Measurements from ENCODE around the gene STX4. TPM values are rescaled to one million over a fixed set of nuclear protein-coding genes. Genes with fewer than 3 reads are reported as not detected.
"Not testable (repeated sequence)": the region's sequence is repeated elsewhere in the genome, so short reads cannot be mapped to it uniquely, and the experiment has no call there.

The STX4 gene
- total RNA-seq, 1 experiment from 2014 or later: 26.0 TPM

- no peak within 1 kb of the TSS for H3K27ac ChIP-seq (ENCODE audit: low read depth, low read length)
- ATAC-seq: no peak
- no TSS peak for BruUV-seq (replicated peaks)
- POLR2A ChIA-PET: no interaction called here
- no peaks in the 10 kb centered on the region for H3K9me3 ChIP-seq (ENCODE audit: control insufficient read depth in 1 of 2, insufficient read depth in 1 of 2, low read depth in 1 of 2, low read length in 2 of 2)
- H3K4me1 ChIP-seq (ENCODE audit: control insufficient read depth in 1 of 2, insufficient read depth in 2 of 2, low read length in 2 of 2): peaks cover 0 to 8% of the 10 kb centered on the region in 2 experiments; a peak in 2 of 4 replicates
- H2AFZ ChIP-seq (ENCODE audit: low read depth, low read length, poor library complexity, severe bottlenecking): no peak within 1 kb of the TSS
- no peaks in the 10 kb centered on the region for H3K36me3 ChIP-seq (ENCODE audit: control insufficient read depth in 1 of 2, insufficient read depth in 2 of 2, low read length in 2 of 2)
- no peak within 1 kb of the TSS for H3K4me2 ChIP-seq (ENCODE audit: low read length)
- H3K4me3 ChIP-seq (replicated peaks in 1 of 2; ENCODE audit: low read depth in 1 of 2, low read length in 2 of 2): no peak within 1 kb of the TSS
- no peaks in the 10 kb centered on the region for H3K79me2 ChIP-seq (ENCODE audit: insufficient read depth, low read length)
- TF ChIP-seq JUND (IDR thresholded peaks at IDR 0.05) (no peak), TCF7L2 (IDR thresholded peaks at IDR 0.05; ENCODE audit: borderline replicate concordance, extremely low read depth, insufficient read depth, insufficient read length) (no peak), CTCF (IDR thresholded peaks at IDR 0.05 in 2 of 3, conservative IDR thresholded peaks at IDR 0.05 in 1 of 3; ENCODE audit: borderline replicate concordance in 1 of 3, insufficient read depth in 1 of 3, low read depth in 2 of 3, low read length in 2 of 3) (no peak), SP1 (IDR thresholded peaks at IDR 0.05; ENCODE audit: low read depth) (no peak), EZH2phosphoT487 (IDR thresholded peaks at IDR 0.05; ENCODE audit: borderline replicate concordance) (no peak), ZNF274 (IDR thresholded peaks at IDR 0.05; ENCODE audit: low read depth, low read length) (no peak), SIN3A (IDR thresholded peaks at IDR 0.05; ENCODE audit: low read depth) (no peak), FOSL1 (IDR thresholded peaks at IDR 0.05; ENCODE audit: low read depth) (no peak)
- CTCF ChIA-PET: no interaction called here
- intact Hi-C loops (cut with micrococcal nuclease): no loop called here
- H3K27me3 ChIP-seq (ENCODE audit: insufficient read depth, low read length): peaks cover 7% of the 10 kb centered on the region; the same call in 1 of the 2 replicates
- RAD21 ChIA-PET (ENCODE audit: low non-redundant PET in 1 of 2, low total read pairs in 2 of 2, uncharacterized antibody in 2 of 2, unreplicated experiment in 2 of 2): no interaction called here
- no peak within 1 kb of the TSS for H3K9ac ChIP-seq (ENCODE audit: low read length)
- H4K20me1 ChIP-seq (ENCODE audit: insufficient read depth): no peaks in the 10 kb centered on the region
- no peak for DNase-seq (ENCODE audit: low read depth, low spot score)
- no peaks in the 10 kb centered on the region for H3K9me2 ChIP-seq (ENCODE audit: insufficient read depth)
Observed at GRCh38 chr16:31010585-31011325, 22.6 kb upstream of the STX4 start, which contains the start of gene STX1B. TSS of gene STX1B (minus strand) at chr16:31010638. CDS start at chr16:31010396, 242 bp downstream.

DNA sequence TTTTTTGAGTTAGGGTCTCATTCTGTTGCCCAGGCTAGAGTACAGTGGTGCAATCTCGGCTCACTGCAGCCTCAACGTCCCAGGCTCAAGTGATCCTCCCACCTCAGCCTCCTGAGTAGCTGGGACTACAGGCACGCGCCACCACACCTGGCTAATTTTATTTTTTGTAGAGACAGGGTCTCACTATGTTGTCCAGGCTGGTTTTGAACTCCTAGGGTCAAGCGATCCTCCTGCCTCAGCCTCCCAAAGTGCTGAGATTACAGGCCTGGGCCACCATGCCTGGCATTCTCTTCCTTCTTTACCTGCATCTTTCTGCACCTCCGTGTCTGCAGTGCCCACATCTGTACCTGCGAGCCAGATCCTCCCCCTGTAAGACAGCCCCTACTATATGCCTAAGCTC is 21.5 kb upstream of the STX4 start:
- H3K4me3 ChIP-seq (replicated peaks in 1 of 2; ENCODE audit: low read depth in 1 of 2, low read length in 2 of 2): not testable (repeated sequence)

DNA sequence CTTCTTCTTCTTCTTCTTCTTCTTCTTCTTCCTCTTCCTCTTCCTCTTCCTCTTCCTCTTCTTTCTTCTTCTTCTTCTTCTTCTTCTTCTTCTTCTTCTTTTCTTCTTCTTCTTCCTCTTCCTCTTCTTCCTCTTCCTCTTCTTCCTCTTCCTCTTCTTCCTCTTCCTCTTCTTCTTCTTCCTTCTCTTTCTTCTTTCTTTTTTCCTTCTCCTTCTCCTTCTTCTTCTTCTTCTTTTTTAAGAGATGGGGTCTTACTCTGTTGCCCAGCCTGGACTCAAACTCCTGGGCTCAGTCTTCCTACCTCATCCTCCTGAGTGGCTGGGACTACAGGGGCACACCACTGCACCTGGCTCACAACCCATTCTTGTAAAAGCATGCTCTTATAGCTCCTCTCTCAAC is 20.1 kb upstream of the STX4 start:
- CTCF ChIA-PET; RAD21 ChIA-PET (ENCODE audit: low non-redundant PET in 1 of 2, low total read pairs in 2 of 2, uncharacterized antibody in 2 of 2, unreplicated experiment in 2 of 2); H2AFZ ChIP-seq (ENCODE audit: low read depth, low read length, poor library complexity, severe bottlenecking); H3K27me3 ChIP-seq (ENCODE audit: insufficient read depth, low read length); H3K9me3 ChIP-seq (ENCODE audit: control insufficient read depth in 1 of 2, insufficient read depth in 1 of 2, low read depth in 1 of 2, low read length in 2 of 2); DNase-seq (ENCODE audit: low read depth, low spot score); H3K9me2 ChIP-seq (ENCODE audit: insufficient read depth); BruUV-seq (replicated peaks); H3K79me2 ChIP-seq (ENCODE audit: insufficient read depth, low read length); H3K4me2 ChIP-seq (ENCODE audit: low read length); H3K9ac ChIP-seq (ENCODE audit: low read length); ATAC-seq; POLR2A ChIA-PET; H4K20me1 ChIP-seq (ENCODE audit: insufficient read depth); H3K36me3 ChIP-seq (ENCODE audit: control insufficient read depth in 1 of 2, insufficient read depth in 2 of 2, low read length in 2 of 2); H3K27ac ChIP-seq (ENCODE audit: low read depth, low read length); H3K4me3 ChIP-seq (replicated peaks in 1 of 2; ENCODE audit: low read depth in 1 of 2, low read length in 2 of 2); intact Hi-C loops (cut with micrococcal nuclease); H3K4me1 ChIP-seq (ENCODE audit: control insufficient read depth in 1 of 2, insufficient read depth in 2 of 2, low read length in 2 of 2): not testable (repeated sequence)

More for the DNA sequence above, 21.5 kb upstream of the STX4 start:
- H3K9me2 ChIP-seq (ENCODE audit: insufficient read depth); H3K79me2 ChIP-seq (ENCODE audit: insufficient read depth, low read length); intact Hi-C loops (cut with micrococcal nuclease); H3K4me2 ChIP-seq (ENCODE audit: low read length); H3K36me3 ChIP-seq (ENCODE audit: control insufficient read depth in 1 of 2, insufficient read depth in 2 of 2, low read length in 2 of 2); H3K9ac ChIP-seq (ENCODE audit: low read length); H3K27ac ChIP-seq (ENCODE audit: low read depth, low read length); ATAC-seq; H3K4me1 ChIP-seq (ENCODE audit: control insufficient read depth in 1 of 2, insufficient read depth in 2 of 2, low read length in 2 of 2); H3K27me3 ChIP-seq (ENCODE audit: insufficient read depth, low read length); DNase-seq (ENCODE audit: low read depth, low spot score); BruUV-seq (replicated peaks); H4K20me1 ChIP-seq (ENCODE audit: insufficient read depth); H3K9me3 ChIP-seq (ENCODE audit: control insufficient read depth in 1 of 2, insufficient read depth in 1 of 2, low read depth in 1 of 2, low read length in 2 of 2); CTCF ChIA-PET; POLR2A ChIA-PET; H2AFZ ChIP-seq (ENCODE audit: low read depth, low read length, poor library complexity, severe bottlenecking); RAD21 ChIA-PET (ENCODE audit: low non-redundant PET in 1 of 2, low total read pairs in 2 of 2, uncharacterized antibody in 2 of 2, unreplicated experiment in 2 of 2): not testable (repeated sequence)
